BJ (cell line): ENCODE results near the gene CDHR3. TPM values are rescaled to one million over a fixed set of nuclear protein-coding genes. Genes with fewer than 3 reads are reported as not detected.

Source experiments
- CTCF ChIA-PET: fragments of 350-600 bp; formaldehyde crosslinking; extraction: SDS; loops from one replicate; lab custom pipeline; 2021; ENCODE audit warnings: antibody characterized with exemption, inconsistent platforms; lab: Yijun Ruan, JAX
- POLR2A ChIA-PET: fragments of 300-600 bp; sonication (Branson Sonifier 250); formaldehyde crosslinking; extraction: SDS; loops from one replicate; lab custom pipeline; 2021; ENCODE audit warnings: antibody characterized with exemption; lab: Charles Lee
- DNase-seq: peaks from one replicate; pipeline ENCODE4 v3.0.0-alpha.2; 2011; ENCODE audit warnings: low read depth
- H3K27me3 ChIP-seq: 2 replicates; pipeline ENCODE4 v1.6.0; 2011; ENCODE audit warnings: low read length; ENCODE audit not compliant: control insufficient read depth, insufficient read depth
- H3K36me3 ChIP-seq: 2 replicates; pipeline ENCODE4 v1.5.1; 2011; ENCODE audit warnings: low read length; ENCODE audit not compliant: control insufficient read depth, insufficient read depth
- H3K4me3 ChIP-seq: 2 replicates; pipeline ENCODE4 v1.5.1; 2011; ENCODE audit warnings: low read depth, mild to moderate bottlenecking, control low read depth, low read length
- polyA plus RNA-seq: library from polyadenylated mRNA; depleted of rRNA; stranded (reverse); fragments of >200 nt; gene quantifications from 2 replicates; pipeline ENCODE4 v1.2.3, GENCODE V29; 2011
- TF ChIP-seq, protein P1 (sequence below): IDR thresholded peaks from 2 replicates; pipeline ENCODE4 v1.5.1; 2011; ENCODE audit warnings: low read depth, mild to moderate bottlenecking, control low read depth, inconsistent platforms, low read length, moderate library complexity; ENCODE audit not compliant: insufficient read depth

The CDHR3 gene
- polyA plus RNA-seq, 1 experiment: 2.9 TPM

DNA sequence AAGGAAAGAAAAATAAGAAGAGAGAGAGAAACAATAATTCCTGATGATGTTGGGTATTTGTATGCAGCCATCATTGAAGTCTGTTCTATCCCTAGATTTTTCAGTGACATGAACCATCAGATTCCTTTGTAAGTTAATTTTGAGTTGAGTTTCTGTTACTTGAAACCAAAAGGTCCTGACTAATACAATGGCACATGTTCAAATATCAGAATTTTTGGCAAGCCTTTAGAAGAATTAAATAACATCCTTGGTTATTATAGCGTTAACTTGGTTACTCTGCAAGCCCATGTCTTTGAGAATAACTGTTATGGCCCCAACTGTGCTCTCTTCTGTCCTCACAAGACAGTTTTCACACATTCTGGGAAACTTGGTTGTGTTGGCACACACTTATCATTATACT lies 82.5 kb downstream of the CDHR3 start:
- DNase-seq: no peak
- H3K4me3 ChIP-seq: no peak overlapping the region
- CTCF ChIA-PET: interaction anchor here (1.4 to 11.0 kb wide), 7 partner anchors 108 to 393 kb away, joined by 3 to 128 read pairs (median 7); no protein-coding TSS in a partner anchor
- TF ChIP-seq, protein P1, sequence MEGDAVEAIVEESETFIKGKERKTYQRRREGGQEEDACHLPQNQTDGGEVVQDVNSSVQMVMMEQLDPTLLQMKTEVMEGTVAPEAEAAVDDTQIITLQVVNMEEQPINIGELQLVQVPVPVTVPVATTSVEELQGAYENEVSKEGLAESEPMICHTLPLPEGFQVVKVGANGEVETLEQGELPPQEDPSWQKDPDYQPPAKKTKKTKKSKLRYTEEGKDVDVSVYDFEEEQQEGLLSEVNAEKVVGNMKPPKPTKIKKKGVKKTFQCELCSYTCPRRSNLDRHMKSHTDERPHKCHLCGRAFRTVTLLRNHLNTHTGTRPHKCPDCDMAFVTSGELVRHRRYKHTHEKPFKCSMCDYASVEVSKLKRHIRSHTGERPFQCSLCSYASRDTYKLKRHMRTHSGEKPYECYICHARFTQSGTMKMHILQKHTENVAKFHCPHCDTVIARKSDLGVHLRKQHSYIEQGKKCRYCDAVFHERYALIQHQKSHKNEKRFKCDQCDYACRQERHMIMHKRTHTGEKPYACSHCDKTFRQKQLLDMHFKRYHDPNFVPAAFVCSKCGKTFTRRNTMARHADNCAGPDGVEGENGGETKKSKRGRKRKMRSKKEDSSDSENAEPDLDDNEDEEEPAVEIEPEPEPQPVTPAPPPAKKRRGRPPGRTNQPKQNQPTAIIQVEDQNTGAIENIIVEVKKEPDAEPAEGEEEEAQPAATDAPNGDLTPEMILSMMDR: no peak
- peaks cover 8% of the 10 kb centered on the region for H3K27me3 ChIP-seq
- no peaks in the 10 kb centered on the region for H3K36me3 ChIP-seq
- POLR2A ChIA-PET: no interaction called here

DNA sequence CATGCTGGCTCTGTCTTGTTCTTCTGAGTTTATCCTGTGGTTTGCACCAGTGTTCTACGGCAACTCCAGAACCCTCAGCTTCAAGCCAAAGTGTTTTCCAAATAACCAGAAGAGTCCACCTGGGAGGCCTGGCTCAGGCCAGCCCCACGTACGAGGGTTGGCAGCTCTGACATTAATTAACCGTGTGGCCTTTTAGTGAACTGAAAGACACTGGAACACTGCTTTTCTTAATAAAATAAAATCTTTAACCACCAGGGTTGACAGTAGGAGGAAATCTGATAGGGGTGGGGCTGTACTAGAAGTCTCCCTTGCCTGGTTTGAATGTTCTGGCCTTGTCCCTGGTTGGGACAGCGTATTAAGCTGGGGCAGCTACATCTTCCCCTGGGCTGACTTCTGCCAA lies 84.1 kb downstream of the CDHR3 start:
- H3K36me3 ChIP-seq: no peaks in the 10 kb centered on the region
- no peak overlapping the region for H3K4me3 ChIP-seq
- POLR2A ChIA-PET: no interaction called here
- TF ChIP-seq, protein P1: no peak
- no peak for DNase-seq
- H3K27me3 ChIP-seq: peaks cover 8% of the 10 kb centered on the region
- CTCF ChIA-PET: interaction anchor here (0.7 to 11.0 kb wide), 7 partner anchors 9 to 395 kb away, joined by 3 to 128 read pairs (median 7); no protein-coding TSS in a partner anchor

DNA sequence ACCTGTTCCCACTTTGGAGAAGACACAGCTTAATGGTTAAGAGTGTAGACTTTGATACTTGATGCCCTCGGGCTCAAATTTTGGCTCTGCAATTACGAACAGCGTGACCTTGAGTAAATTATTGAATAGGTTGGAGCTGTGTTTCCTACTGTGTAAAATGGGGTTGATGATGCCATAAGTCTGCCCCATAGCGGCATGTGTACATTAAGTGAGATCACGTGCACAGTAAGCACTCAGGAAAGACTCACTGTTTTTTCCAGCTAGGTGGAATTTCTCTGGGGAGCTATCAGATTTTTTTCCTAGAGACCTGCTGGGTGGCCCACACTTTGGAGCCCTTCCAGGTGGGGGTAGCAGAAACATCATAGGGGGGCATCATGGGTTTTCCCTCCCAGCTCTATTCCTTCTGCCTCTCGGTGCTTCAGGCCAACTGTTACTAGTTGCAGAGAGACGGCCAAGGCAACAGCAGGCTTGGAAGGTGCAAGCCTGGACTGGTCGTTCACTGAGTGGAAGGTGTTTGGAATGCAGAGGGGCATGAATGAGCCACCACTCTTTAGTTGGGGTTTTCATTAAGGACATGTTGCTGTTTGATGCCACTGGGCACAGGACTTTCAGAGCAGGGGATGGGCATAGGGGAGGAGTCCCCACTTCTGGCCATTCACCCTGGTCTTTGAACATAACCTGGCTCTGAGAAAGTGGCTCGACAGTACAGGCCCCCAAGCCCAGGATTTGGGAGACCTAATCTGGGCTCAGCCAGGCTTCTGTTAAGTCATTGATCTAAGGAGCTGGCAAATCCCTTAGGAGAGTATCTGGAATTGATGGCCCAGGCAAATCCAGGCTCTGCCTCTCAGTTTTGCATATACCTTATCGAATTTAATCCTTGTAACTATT lies 85.0 kb downstream of the CDHR3 start:
- ChIA-PET POLR2A (no interaction called here), CTCF (interaction anchor here (0.8 to 11.0 kb wide), 6 partner anchors 9 to 396 kb away, joined by 3 to 128 read pairs (median 6); no protein-coding TSS in a partner anchor)
- Histone ChIP-seq H3K4me3 (no peak overlapping the region), H3K27me3 (peaks cover 8% of the 10 kb centered on the region), H3K36me3 (no peaks in the 10 kb centered on the region)
- TF ChIP-seq, protein P1: no peak
- DNase-seq: no peak

DNA sequence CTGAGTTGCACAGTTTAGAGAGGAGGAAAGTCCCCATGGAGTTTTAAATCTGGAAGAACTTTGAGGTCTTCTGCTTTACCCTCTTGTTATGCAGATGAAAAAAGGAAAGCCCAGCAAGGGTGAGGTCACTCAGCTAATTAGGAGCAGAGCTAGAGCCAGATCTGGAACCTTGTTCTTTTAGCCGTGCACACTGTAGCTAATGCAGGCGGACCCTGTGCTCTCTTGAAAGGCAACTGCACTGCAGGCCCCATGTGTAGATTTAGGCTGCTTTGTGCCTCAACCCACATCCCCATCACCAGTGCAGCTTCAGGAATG lies 85.6 kb downstream of the CDHR3 start:
- TF ChIP-seq, protein P1: no peak
- DNase-seq: no peak
- CTCF ChIA-PET: interaction anchor here (0.8 to 11.0 kb wide), 5 partner anchors 105 to 396 kb away, joined by 4 to 128 read pairs (median 7); no protein-coding TSS in a partner anchor
- Histone ChIP-seq H3K36me3 (no peaks in the 10 kb centered on the region), H3K4me3 (no peak overlapping the region), H3K27me3 (peaks cover 8% of the 10 kb centered on the region)
- POLR2A ChIA-PET: no interaction called here

DNA sequence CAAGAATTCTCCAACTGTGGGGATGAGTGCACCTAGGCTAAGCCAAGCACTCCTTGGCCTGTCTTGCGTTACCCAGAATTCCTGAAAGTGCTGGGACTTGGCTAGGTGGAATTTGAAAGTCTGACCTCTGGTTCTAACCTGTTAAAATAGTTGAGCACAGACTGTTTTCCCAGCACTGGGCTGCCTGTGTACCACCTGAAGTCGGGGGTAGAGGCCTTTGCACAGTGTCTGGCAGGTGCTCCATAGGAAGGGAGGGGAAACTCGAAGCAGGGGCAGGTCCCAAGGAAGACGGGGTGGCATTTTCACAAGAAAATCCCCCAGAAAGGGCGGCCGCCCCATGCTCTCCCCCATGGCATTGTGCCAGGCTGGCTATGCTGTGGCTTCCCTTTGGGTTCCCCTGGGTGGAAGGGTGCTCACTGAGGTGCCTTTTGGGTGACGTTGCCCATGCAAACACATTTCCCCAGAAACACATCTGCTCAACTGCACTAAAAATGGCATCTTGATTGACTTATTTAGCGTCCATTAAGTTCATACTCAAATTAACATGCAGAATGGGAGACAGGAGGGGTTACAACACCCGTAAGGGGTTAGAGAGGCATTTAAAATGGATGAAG lies 86.2 kb downstream of the CDHR3 start:
- DNase-seq: no peak
- Histone ChIP-seq H3K27me3 (peaks cover 9% of the 10 kb centered on the region), H3K36me3 (no peaks in the 10 kb centered on the region), H3K4me3 (no peak overlapping the region)
- TF ChIP-seq, protein P1: no peak
- ChIA-PET CTCF (interaction anchor here (0.8 to 11.0 kb wide), 11 partner anchors 8 to 610 kb away, joined by 3 to 128 read pairs (median 4); no protein-coding TSS in a partner anchor), POLR2A (no interaction called here)
